AG04449 (cell line): ENCODE results near the gene TAS2R19.

Experiments used
- CTCF ChIA-PET: fragments of 350-600 bp; formaldehyde crosslinking; extraction: SDS; loops from one replicate; lab custom pipeline; 2021; ENCODE audit warnings: antibody characterized with exemption; lab: Yijun Ruan, JAX
- POLR2A ChIA-PET: fragments of 400-600, 350-600 bp; formaldehyde crosslinking; extraction: SDS; loops from one replicate; lab custom pipeline; 2020; ENCODE audit warnings: antibody characterized with exemption, inconsistent platforms; lab: Yijun Ruan, JAX
- DNase-seq: peaks from one replicate; pipeline ENCODE4 v3.0.0-alpha.2; 2010; ENCODE audit warnings: low read depth, low spot score
- H3K4me3 ChIP-seq: 2 replicates; pipeline ENCODE4 v1.5.1; 2011; ENCODE audit warnings: low read depth, mild to moderate bottlenecking, control low read depth, low read length
- TF ChIP-seq, protein P1 (sequence below): IDR thresholded peaks from one replicate; pipeline ENCODE4 v1.5.1; 2011; ENCODE audit warnings: mild to moderate bottlenecking, moderate library complexity, low read length, control low read depth, inconsistent platforms; ENCODE audit not compliant: insufficient read depth; ENCODE audit errors: missing control alignments

TAS2R19 gene

GRCh38 chr12:10998204-10998603 is 24.2 kb downstream of the TAS2R19 start, which contains the start of gene TAS2R20:
TSS of gene TAS2R20 (minus strand) at chr12:10998304. CDS start at chr12:10997875, 429 bp downstream.
- ChIA-PET POLR2A (no interaction called here), CTCF (no interaction called here)
- TF ChIP-seq, protein P1, sequence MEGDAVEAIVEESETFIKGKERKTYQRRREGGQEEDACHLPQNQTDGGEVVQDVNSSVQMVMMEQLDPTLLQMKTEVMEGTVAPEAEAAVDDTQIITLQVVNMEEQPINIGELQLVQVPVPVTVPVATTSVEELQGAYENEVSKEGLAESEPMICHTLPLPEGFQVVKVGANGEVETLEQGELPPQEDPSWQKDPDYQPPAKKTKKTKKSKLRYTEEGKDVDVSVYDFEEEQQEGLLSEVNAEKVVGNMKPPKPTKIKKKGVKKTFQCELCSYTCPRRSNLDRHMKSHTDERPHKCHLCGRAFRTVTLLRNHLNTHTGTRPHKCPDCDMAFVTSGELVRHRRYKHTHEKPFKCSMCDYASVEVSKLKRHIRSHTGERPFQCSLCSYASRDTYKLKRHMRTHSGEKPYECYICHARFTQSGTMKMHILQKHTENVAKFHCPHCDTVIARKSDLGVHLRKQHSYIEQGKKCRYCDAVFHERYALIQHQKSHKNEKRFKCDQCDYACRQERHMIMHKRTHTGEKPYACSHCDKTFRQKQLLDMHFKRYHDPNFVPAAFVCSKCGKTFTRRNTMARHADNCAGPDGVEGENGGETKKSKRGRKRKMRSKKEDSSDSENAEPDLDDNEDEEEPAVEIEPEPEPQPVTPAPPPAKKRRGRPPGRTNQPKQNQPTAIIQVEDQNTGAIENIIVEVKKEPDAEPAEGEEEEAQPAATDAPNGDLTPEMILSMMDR: no peak
- no peak for DNase-seq
- no peak within 1 kb of the TSS for H3K4me3 ChIP-seq

DNA sequence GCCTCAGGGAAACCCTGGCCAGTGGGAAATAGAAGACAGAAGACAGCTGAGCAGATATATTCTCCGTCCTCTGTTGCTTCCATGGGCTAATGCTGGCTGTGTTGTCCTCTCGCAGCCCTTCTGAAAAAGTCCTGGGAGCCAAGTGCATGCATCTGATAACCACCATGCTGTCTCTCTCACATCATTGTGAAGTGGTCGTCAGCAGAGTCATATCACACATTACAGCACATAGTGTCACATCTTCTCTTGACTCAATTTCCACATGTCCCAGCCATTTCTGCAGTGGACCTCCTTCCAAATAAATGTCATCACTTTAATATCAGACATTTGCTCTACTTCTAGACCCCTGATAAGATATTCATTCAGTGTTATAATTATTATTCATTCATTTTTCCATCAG is 28.1 kb downstream of the TAS2R19 start:
- ChIA-PET POLR2A (no interaction called here), CTCF (no interaction called here)
- DNase-seq: no peak
- no peak overlapping the region for H3K4me3 ChIP-seq
- TF ChIP-seq, protein P1: no peak

DNA sequence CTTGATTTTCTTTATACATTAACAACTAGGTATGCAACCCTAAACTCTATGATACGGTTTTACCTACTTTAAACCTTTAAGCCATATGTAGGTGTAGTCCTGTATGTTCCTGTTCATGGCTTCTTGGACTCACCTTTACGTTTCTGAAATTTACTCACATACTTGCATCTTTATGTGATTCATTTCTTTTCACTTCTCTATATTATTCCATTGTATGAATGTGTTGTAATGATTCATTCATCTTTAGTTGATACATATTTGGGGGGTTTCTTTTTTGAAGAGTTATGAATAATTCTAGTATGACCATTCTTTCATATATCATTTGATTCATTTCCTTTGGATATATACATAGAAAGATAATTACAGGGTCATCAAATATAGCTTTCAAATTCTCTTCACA is 33.3 kb downstream of the TAS2R19 start:
- POLR2A ChIA-PET: no interaction called here
- DNase-seq: no peak
- TF ChIP-seq, protein P1: no peak
- H3K4me3 ChIP-seq: no peak overlapping the region
- CTCF ChIA-PET: no interaction called here

GRCh38 chr12:10986812-10987211 is 35.6 kb downstream of the TAS2R19 start, which contains the start of gene TAS2R50:
TSS of gene TAS2R50 (minus strand) at chr12:10986912. CDS start at chr12:10986860, 52 bp downstream.
- TF ChIP-seq, protein P1: no peak
- H3K4me3 ChIP-seq: no peak within 1 kb of the TSS
- POLR2A ChIA-PET: no interaction called here
- CTCF ChIA-PET: no interaction called here
- DNase-seq: no peak

DNA sequence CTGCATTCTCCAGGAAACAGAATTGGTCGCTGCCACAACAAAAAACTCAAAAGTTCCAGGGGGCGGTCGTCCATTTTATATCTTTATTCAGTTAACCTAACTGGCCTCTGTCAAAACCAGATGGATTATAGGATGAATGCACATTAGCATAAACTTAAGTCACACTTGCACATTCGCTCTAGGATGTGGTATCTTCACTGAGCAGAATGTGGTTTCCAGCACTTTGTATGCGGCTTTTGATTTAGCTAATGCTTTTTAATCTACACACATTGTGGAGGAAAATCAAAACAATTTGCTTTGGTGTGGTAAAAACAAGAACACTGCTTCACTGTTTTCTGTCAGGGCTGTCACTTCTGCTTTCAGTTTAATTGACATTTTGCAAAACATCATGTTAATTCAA is 40.2 kb downstream of the TAS2R19 start:
- DNase-seq: no peak
- no peak overlapping the region for H3K4me3 ChIP-seq
- TF ChIP-seq, protein P1: no peak
- CTCF ChIA-PET: no interaction called here
- POLR2A ChIA-PET: no interaction called here

DNA sequence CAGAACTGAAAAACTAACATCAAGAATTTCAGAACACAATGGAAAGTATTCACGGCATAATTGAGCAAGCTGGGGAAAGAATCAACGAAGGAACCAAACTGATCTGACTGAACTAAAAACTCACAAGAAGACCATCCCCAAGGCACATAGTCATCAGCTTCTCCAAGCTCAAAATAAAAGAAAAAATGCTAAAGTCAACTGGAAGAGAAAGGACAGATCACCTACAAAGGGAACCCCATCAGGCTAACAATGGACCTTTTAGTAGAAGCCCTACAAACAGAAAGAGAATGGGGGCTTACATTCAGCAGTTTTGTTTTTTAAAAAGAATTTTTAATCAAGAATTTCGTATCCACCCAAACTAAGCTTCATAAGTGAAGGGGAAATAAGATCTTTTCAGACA is 47.5 kb downstream of the TAS2R19 start:
- no peak overlapping the region for H3K4me3 ChIP-seq
- DNase-seq: no peak
- POLR2A ChIA-PET: no interaction called here
- TF ChIP-seq, protein P1: no peak
- CTCF ChIA-PET: no interaction called here
